Lower lobe of right lung (tissue), 2 donors: ENCODE results near the gene RSPH9. TPM values are rescaled to one million over a fixed set of nuclear protein-coding genes. Genes with fewer than 3 reads are reported as not detected.
"Not testable (repeated sequence)": the region's sequence is repeated elsewhere in the genome, so short reads cannot be mapped to it uniquely, and the experiment has no call there.

ENCODE experiments used
- ATAC-seq, 2 donors: fragments of 200-7000 bp; cut with Tn5 transposase; one replicate each; pipeline ENCODE4 v1.9.1; 2020 to 2022; ENCODE audit warnings: mild to moderate bottlenecking in 2 of 2, moderate library complexity in 2 of 2
- DNase-seq: peaks from one replicate; pipeline ENCODE4 v3.0.0-alpha.2; 2020
- H3K27ac ChIP-seq: fragments of 200-600 bp; one replicate; pipeline ENCODE4 v1.8.0; 2022
- H3K27me3 ChIP-seq: fragments of 200-600 bp; one replicate; pipeline ENCODE4 v1.8.0; 2022; ENCODE audit warnings: low read depth
- H3K36me3 ChIP-seq: fragments of 200-600 bp; one replicate; pipeline ENCODE4 v1.8.0; 2022; ENCODE audit warnings: mild to moderate bottlenecking
- H3K4me1 ChIP-seq: fragments of 200-600 bp; one replicate; pipeline ENCODE4 v1.8.0; 2022
- H3K4me3 ChIP-seq: fragments of 200-600 bp; one replicate; pipeline ENCODE4 v1.8.0; 2022; ENCODE audit warnings: mild to moderate bottlenecking
- H3K9me3 ChIP-seq: fragments of 200-600 bp; one replicate; pipeline ENCODE4 v1.8.0; 2022
- CTCF ChIP-seq: fragments of 200-600 bp; IDR thresholded peaks from one replicate; pipeline ENCODE4 v1.8.0; 2022; ENCODE audit warnings: antibody characterized with exemption, mild to moderate bottlenecking
- intact Hi-C: fragments of 100-400 bp; cut with DNase I; formaldehyde crosslinking; loops from one replicate; pipeline ENCODE4 v1.11.0; 2022
- total RNA-seq: library from RNA; stranded (reverse); fragmentation: NEBNext Ultra II Directional; extraction: Animal tissue kit (Norgen Biotek cat#: 25700); gene quantifications from one replicate; pipeline ENCODE4 v1.2.1, GENCODE V29; 2021
- donor health status: DM: no; HTN: yes; CAD: no; lungs with severe emphysema.

RSPH9 gene
- total RNA-seq, 1 donor from 2014 or later: 2.6 TPM

DNA sequence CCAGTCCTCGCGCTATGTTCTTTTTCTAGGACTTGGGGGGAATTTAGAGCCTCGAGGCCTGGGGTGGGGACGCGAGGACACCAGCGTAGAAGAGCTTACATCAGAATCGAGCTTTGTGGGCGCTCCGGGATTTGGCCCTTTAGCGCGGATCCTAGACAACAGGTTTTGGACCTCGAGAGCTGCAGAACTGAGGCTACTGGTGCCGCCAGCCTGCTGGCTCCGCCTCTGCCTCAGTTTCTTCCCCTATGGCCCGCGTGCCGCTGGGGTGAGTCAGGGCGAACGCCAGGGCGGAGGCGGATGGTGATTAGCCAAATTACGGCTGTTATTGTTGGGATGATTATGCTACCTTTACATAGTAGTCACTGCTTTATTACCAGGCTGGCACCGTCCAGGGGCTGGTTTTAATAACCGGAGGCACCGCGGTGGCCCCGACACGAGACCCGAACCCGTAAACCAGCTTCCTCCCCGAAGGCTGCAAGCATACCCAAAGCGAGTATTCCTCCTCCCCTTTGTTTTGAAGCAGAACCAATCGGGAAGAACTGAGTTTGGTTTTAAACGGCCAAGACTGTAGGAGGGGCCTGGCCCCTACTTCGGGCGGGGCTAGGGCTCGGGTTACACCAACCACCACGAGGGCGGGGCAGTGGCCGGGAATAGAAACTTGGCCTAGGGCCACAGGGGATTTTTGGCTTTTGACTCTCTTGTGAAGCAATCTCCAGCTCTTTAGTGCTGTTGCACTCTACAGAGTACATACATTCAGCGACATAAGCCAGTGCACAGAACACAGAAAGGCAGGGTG is 15.1 kb upstream of the RSPH9 start:
- no peak for TF ChIP-seq CTCF
- H3K4me1 ChIP-seq: peaks cover 32% of the 10 kb centered on the region
- intact Hi-C loops: no loop called here
- peak; percentile 93 to 94 for ATAC-seq
- H3K4me3 ChIP-seq: peak overlapping the region; percentile 76
- peaks cover 16% of the 10 kb centered on the region for H3K36me3 ChIP-seq
- no peaks in the 10 kb centered on the region for H3K9me3 ChIP-seq
- DNase-seq: peak; percentile 96
- no peaks in the 10 kb centered on the region for H3K27me3 ChIP-seq
- H3K27ac ChIP-seq: peak overlapping the region; percentile 89

DNA sequence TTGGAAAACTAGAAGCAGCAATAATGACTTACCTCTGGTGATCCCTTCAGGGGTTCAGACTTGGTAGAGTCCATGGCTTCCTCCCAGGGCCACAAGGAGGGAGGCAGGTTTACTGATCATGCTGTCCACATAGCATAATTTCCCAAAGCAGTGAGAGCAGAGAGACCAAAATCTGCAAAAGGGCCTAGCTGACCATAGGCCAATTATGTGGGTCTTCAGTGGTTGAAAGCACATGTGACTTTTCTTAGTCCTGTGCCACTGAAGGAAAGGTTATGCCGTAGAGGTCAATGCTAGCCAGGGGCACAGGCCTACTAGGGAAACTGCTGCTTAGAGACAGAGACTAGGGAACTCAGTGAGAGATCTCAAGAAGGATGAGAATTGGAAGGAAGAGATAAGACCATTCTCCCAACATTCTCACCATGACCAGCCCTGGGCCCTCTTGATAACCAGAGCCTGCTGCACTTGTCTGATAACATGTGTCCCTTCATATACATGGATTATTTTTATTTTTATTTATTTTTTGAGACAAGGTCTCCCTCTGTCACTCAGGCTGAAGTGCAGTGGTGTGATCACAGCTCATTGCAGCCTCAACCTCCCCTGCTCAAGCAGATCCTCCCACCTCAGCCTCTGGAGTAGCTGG is 13.7 kb upstream of the RSPH9 start:
- peaks cover 2% of the 10 kb centered on the region for H3K36me3 ChIP-seq
- H3K4me1 ChIP-seq: peaks cover 37% of the 10 kb centered on the region
- H3K4me3 ChIP-seq: no peak overlapping the region
- H3K27me3 ChIP-seq: no peaks in the 10 kb centered on the region
- intact Hi-C loops: no loop called here
- no peaks in the 10 kb centered on the region for H3K9me3 ChIP-seq
- ATAC-seq: no peak
- no peak for TF ChIP-seq CTCF
- H3K27ac ChIP-seq: no peak overlapping the region
- no peak for DNase-seq

DNA sequence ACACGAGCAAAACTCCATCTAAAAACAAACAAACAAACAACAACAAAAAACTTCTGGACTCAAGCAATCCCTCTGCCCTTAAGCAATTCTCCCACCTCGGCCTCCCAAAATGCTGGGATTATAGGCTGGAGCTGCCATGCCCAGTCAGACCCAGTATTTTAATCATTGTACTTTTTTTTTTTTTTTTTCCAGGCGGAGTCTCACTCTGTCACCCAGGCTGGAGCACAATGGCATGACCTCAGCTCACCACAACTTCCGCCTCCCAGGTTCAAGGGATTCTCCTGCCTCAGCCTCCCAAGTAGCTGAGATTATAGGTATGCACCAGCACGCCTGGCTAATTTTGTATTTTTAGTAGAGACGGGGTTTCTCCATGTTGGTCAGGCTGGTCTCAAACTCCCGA is 11.8 kb upstream of the RSPH9 start:
- peaks cover 14% of the 10 kb centered on the region for H3K36me3 ChIP-seq
- intact Hi-C loops, H3K27me3 ChIP-seq, ATAC-seq, DNase-seq, H3K27ac ChIP-seq, H3K4me3 ChIP-seq, H3K9me3 ChIP-seq: not testable (repeated sequence)
- H3K4me1 ChIP-seq: peaks cover 37% of the 10 kb centered on the region

GRCh38 chr6:43634702-43635303 is 10.0 kb upstream of the RSPH9 start:
- ATAC-seq: no peak
- H3K27me3 ChIP-seq: no peaks in the 10 kb centered on the region
- intact Hi-C loops: no loop called here
- H3K27ac ChIP-seq: peak overlapping the region; percentile 85
- peaks cover 32% of the 10 kb centered on the region for H3K36me3 ChIP-seq
- no peaks in the 10 kb centered on the region for H3K9me3 ChIP-seq
- no peak overlapping the region for H3K4me3 ChIP-seq
- no peak for DNase-seq
- TF ChIP-seq CTCF: no peak
- peaks cover 53% of the 10 kb centered on the region for H3K4me1 ChIP-seq

DNA sequence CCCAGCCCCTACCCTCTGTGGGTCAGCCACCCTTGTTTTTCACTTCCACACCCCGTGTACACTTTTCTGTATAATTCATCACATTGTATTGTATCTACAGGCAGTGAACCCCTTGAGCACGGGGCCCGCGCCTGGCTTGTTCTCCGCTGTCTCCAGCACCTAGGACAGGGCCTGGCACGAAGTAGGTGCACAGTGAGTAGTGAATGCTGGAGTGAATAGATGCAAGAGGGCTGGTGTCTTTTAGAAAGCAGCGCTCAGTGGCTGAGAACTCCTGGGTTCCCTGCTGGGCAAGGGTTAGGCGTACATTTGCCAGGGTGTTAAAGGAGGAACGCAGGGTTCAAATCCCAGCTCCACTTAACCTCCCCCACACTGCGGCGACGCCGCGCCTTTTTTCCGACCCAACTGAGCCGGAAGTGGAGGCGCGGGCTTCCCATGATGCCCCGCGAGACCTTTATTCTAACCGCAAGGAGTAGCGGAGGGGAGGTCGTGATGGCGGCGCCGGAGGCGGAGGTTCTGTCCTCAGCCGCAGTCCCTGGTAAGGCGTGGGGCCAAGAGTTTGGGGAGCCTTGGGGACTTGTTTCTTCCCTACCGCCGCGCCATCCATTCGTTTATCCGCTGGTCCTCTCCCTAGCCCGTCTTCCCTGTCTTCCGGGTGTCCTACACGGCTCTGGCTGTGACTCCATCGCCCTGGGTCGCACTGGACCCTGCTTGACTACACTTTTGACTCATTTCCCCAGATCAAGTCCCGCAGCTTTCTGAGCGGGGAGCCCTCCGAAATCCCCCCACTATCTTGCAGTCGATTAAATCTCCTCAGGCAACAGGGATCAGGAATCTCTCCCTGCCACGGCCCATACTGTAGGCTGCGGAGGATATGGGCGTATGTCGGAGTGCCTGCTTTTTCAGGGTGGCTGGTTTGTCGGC is 9.2 kb upstream of the RSPH9 start, which contains the start of gene MAD2L1BP:
Gene MAD2L1BP (plus strand): TSS at position 454 of the 921 bp plus-strand sequence. CDS start 36 bp downstream, at position 490.
- intact Hi-C loops: no loop called here
- Histone ChIP-seq H3K4me1 (peaks cover 47% of the 10 kb centered on the region), H3K4me3 (peak within 1 kb of the TSS; percentile 88)

More for the DNA sequence above, 9.2 kb upstream of the RSPH9 start, which contains the start of gene MAD2L1BP:
- peaks cover 40% of the 10 kb centered on the region for H3K36me3 ChIP-seq
- no peaks in the 10 kb centered on the region for H3K9me3 ChIP-seq
- peak within 1 kb of the TSS; percentile 85 for H3K27ac ChIP-seq
- H3K27me3 ChIP-seq: no peaks in the 10 kb centered on the region
- peak; percentile 93 to 97 for ATAC-seq
- DNase-seq: peak; percentile 90
- no peak for TF ChIP-seq CTCF
